Transverse colon (tissue), 4 donors: ENCODE data around the gene KRTAP17-1. TPM values are rescaled to one million over a fixed set of nuclear protein-coding genes. Genes with fewer than 3 reads are reported as not detected.

Source experiments
- DNase-seq: peaks from one replicate; pipeline ENCODE4 v3.0.0-alpha.2; 2019
- H3K27ac ChIP-seq, 4 donors: fragments of 200-600 bp; sonication (generic); 2 replicates each; pipeline ENCODE4 v1.5.1; 2016 to 2018; ENCODE audit warnings: inconsistent platforms in 4 of 4
- H3K27me3 ChIP-seq: fragments of 200-600 bp; sonication (generic); 2 replicates; pipeline ENCODE4 v1.5.1; 2017; ENCODE audit warnings: inconsistent platforms
- H3K36me3 ChIP-seq, 4 donors: fragments of 200-600 bp; sonication (generic); 2 replicates each; pipeline ENCODE4 v1.5.1; 2017 to 2019; ENCODE audit warnings: inconsistent platforms in 4 of 4
- H3K4me1 ChIP-seq, 4 donors: fragments of 200-600 bp; sonication (generic); 2 replicates each; pipeline ENCODE4 v1.5.1; 2017 to 2020; ENCODE audit warnings: inconsistent platforms in 4 of 4
- H3K4me3 ChIP-seq, 4 donors: fragments of 200-600 bp; sonication (generic); 1 replicate in 1 of 4; 2 replicates in 3 of 4; pipeline versions ENCODE4 v1.5.1 to v1.6.1; 2017 to 2019; ENCODE audit warnings: inconsistent platforms in 4 of 4
- H3K9me3 ChIP-seq, 2 donors: fragments of 200-600 bp; sonication (generic); 2 replicates each; pipeline ENCODE4 v1.5.1; 2017 to 2019; ENCODE audit warnings: inconsistent platforms in 2 of 2
- EP300 ChIP-seq: sonication (generic); formaldehyde crosslinking; IDR thresholded peaks from one replicate; pipeline ENCODE4 v1.6.1; 2017; ENCODE audit warnings: antibody characterized with exemption, low read depth
- POLR2A ChIP-seq: fragments of 450-650 bp; IDR thresholded peaks from one replicate; pipeline ENCODE4 v1.6.1; 2016; ENCODE audit warnings: antibody characterized with exemption, mild to moderate bottlenecking, moderate library complexity
- POLR2AphosphoS5 ChIP-seq, 3 donors: sonication (generic); formaldehyde crosslinking; IDR thresholded peaks; one replicate each; pipeline ENCODE4 v1.6.1; 2016; ENCODE audit warnings: antibody characterized with exemption in 3 of 3
- WGBS, 2 donors: methylation state at CpG; one replicate each; pipeline ENCODE4 v1.1.5; 2018; ENCODE audit warnings: low coverage in 1 of 2; 5-methylcytosine and 5-hydroxymethylcytosine counted together
- in situ Hi-C, 4 donors: fragments of 200-750 bp; cut with MboI; loops; one replicate each; pipeline versions ENCODE4 v1.15.0 to v1.15.1; 2017; ENCODE audit warnings: low sequenced_read_pairs in 3 of 4, low pct_ligation_motif_present in 1 of 4, low pct_unique_long_range_greater_than_20kb in 1 of 4
- intact Hi-C: fragments of 100-400 bp; cut with DNase I; formaldehyde crosslinking; loops from one replicate; pipeline ENCODE4 v1.15.1; 2023; ENCODE audit warnings: low total_unique reads
- total RNA-seq, 4 donors: library from RNA; depleted of rRNA; stranded (reverse); fragments of >200 nt; gene quantifications; one replicate each; pipeline ENCODE4 v1.1.0, GENCODE V29; 2016
- TF ChIP-seq, protein P1 (sequence below), 5 experiments: fragments of 200-600 bp in 3 of 5; fragments of 450-650 bp in 2 of 5; sonication (generic) in 3 of 5; IDR thresholded peaks; 1 replicate in 2 of 5; 2 replicates in 3 of 5; pipeline ENCODE4 v1.5.1; 2016 to 2017; ENCODE audit warnings: antibody characterized with exemption in 5 of 5, inconsistent platforms in 3 of 5, mild to moderate bottlenecking in 2 of 5, moderate library complexity in 1 of 5

Gene KRTAP17-1
- total RNA-seq, 4 donors from 2014 or later, result not detected

DNA sequence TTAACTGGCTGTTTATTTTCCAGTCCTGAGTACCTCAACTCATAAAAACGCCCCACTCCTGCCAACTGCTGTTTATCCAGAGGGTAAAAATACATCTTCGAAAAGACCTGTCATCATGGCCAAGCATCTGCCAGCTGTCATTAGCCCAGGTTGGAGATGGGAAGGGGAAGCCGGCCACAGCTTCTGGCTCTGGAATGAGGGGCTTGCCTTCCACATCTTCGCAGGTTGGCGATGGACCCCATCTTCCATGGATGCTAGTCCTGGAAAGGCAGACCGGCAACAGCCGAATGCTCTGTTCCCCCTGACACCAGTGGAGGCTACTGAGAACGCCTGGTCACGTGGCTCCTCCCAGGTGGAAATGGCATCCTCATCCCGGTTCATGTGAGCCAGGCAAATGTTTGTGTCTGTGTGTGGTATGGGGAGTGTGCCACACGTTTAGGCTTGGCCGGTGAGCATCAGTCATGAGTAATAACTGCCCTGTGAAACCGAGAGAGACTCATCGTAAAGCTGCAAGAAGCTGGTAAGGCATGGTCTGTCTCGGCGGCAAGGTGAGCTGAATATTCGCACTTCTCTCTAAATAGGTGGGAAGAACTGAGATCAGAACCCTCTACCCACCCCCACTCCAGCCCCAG is 420 bp upstream of the KRTAP17-1 start:
- in situ Hi-C loops (no loop called here), intact Hi-C loops (no loop called here)
- DNase-seq, result no peak
- TF ChIP-seq POLR2AphosphoS5 (IDR thresholded peaks at IDR 0.05) (no peak), POLR2A (no peak), EP300 (no peak)
- TF ChIP-seq, protein P1, sequence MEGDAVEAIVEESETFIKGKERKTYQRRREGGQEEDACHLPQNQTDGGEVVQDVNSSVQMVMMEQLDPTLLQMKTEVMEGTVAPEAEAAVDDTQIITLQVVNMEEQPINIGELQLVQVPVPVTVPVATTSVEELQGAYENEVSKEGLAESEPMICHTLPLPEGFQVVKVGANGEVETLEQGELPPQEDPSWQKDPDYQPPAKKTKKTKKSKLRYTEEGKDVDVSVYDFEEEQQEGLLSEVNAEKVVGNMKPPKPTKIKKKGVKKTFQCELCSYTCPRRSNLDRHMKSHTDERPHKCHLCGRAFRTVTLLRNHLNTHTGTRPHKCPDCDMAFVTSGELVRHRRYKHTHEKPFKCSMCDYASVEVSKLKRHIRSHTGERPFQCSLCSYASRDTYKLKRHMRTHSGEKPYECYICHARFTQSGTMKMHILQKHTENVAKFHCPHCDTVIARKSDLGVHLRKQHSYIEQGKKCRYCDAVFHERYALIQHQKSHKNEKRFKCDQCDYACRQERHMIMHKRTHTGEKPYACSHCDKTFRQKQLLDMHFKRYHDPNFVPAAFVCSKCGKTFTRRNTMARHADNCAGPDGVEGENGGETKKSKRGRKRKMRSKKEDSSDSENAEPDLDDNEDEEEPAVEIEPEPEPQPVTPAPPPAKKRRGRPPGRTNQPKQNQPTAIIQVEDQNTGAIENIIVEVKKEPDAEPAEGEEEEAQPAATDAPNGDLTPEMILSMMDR (IDR thresholded peaks at IDR 0.05), result no peak
- H3K9me3 ChIP-seq, result peaks cover 4 to 7% of the 10 kb centered on the region in 2 donors
- no peaks in the 10 kb centered on the region for H3K27me3 ChIP-seq
- no peaks in the 10 kb centered on the region for H3K36me3 ChIP-seq
- H3K27ac ChIP-seq, result no peak overlapping the region
- WGBS, 2 donors, result 72 to 73% methylated on average over 5 to 17 of the region's 17 CpGs
- H3K4me3 ChIP-seq, result no peak overlapping the region
- H3K4me1 ChIP-seq, result no peaks in the 10 kb centered on the region

GRCh38 chr17:41311111-41311510 is 4.4 kb downstream of the KRTAP17-1 start:
- H3K4me1 ChIP-seq, result no peaks in the 10 kb centered on the region
- WGBS, 2 donors, result 77% methylated on average over 1 of the region's 1 CpG; no CpG with 5 or more reads in 1 of the 2 donors
- H3K9me3 ChIP-seq, result no peaks in the 10 kb centered on the region

GRCh38 chr17:41308918-41309359 is 6.6 kb downstream of the KRTAP17-1 start, which contains the start of gene KRTAP16-1:
Gene KRTAP16-1 (minus strand): TSS chr17:41309309. CDS start chr17:41309253, 56 bp downstream.
- no peaks in the 10 kb centered on the region for H3K27me3 ChIP-seq
- H3K4me1 ChIP-seq, result no peaks in the 10 kb centered on the region
- peak within 1 kb of the TSS in 2 of 4 donors; percentile 20 to 46 for H3K27ac ChIP-seq
- TF ChIP-seq, protein P1 (IDR thresholded peaks at IDR 0.05), result no peak
- no peak for TF ChIP-seq POLR2AphosphoS5 (IDR thresholded peaks at IDR 0.05)
- TF ChIP-seq POLR2A, result no peak
- no peak for TF ChIP-seq EP300
- 66% methylated on average over 7 of the region's 7 CpGs; no CpG with 5 or more reads in 1 of the 2 donors for whole genome bisulfite sequencing, 2 donors
- H3K9me3 ChIP-seq, result no peaks in the 10 kb centered on the region
- intact Hi-C loops (no loop called here), in situ Hi-C loops (no loop called here)
- no peak for DNase-seq
- no peaks in the 10 kb centered on the region for H3K36me3 ChIP-seq
- H3K4me3 ChIP-seq, result no peak within 1 kb of the TSS

More at GRCh38 chr17:41311111-41311510, 4.4 kb downstream of the KRTAP17-1 start:
- intact Hi-C loops (no loop called here), in situ Hi-C loops (no loop called here)
- H3K4me3 ChIP-seq, result no peak overlapping the region
- no peaks in the 10 kb centered on the region for H3K36me3 ChIP-seq
- DNase-seq, result no peak
- TF ChIP-seq, protein P1 (IDR thresholded peaks at IDR 0.05), result no peak
- TF ChIP-seq EP300 (no peak), POLR2AphosphoS5 (IDR thresholded peaks at IDR 0.05) (no peak), POLR2A (no peak)
- H3K27ac ChIP-seq, result no peak overlapping the region
- no peaks in the 10 kb centered on the region for H3K27me3 ChIP-seq

GRCh38 chr17:41308251-41308917 is 7.1 kb downstream of the KRTAP17-1 start:
- no peaks in the 10 kb centered on the region for H3K4me1 ChIP-seq
- no peaks in the 10 kb centered on the region for H3K9me3 ChIP-seq
- H3K4me3 ChIP-seq, result no peak overlapping the region
- H3K27ac ChIP-seq, result peak overlapping the region in 2 of 4 donors; percentile 20 to 46
- peak; percentile 63 for DNase-seq
- no peaks in the 10 kb centered on the region for H3K36me3 ChIP-seq
- intact Hi-C loops, result no loop called here
- H3K27me3 ChIP-seq, result no peaks in the 10 kb centered on the region
- 60% methylated on average over 10 of the region's 10 CpGs; no CpG with 5 or more reads in 1 of the 2 donors for WGBS, 2 donors
- TF ChIP-seq, protein P1 (IDR thresholded peaks at IDR 0.05), result no peak
- no peak for TF ChIP-seq EP300
- peak in 2 of 3 donors; percentile 58 to 64 for TF ChIP-seq POLR2AphosphoS5 (IDR thresholded peaks at IDR 0.05)
- peak; percentile 21 for TF ChIP-seq POLR2A
- in situ Hi-C loops, result no loop called here
